CD4-positive, alpha-beta T cell treated with Interleukin-17A for 4 hours (primary cell): ENCODE data around the gene PRKCD.

Experiments
- DNase-seq: peaks from one replicate; pipeline ENCODE4 v3.0.0-alpha.2; 2020; ENCODE audit warnings: mixed read lengths

PRKCD gene

DNA sequence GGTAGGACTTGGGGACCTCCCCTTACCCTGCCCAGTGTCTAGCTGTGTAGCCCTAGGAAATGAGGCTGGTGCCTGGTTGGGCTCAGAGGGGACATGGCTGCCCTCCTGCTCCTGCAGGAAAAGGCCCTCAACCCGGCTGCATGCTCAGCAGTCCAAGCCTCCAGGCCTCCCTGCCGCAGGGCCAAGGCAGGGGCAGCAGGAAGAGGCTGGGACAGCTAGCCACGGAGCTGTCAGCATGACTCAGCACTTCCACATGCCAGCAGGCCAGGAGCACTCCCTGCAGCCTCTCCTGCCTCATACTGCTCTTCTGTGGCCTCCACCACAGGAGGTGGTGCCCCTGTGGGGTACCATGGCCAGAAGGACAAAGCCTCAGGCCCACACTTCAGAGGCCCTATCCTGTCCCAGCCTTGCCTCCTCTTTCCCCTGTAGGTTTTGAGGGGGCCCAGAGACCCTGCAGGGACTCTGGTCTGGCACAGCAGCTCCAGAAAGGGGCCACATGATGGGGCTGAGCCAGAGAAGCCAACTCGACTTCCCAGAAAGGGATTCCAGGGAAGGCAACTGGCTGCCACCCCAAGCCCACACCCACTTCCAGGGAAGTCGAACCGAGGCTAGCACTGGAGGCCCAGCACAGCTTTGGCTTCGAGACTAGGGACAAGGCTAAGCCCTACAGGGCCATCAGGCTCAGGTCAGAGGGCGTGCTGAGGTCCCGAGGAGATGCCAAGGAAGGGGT, 75.3 kb downstream of the PRKCD start:
- DNase-seq: no peak

DNA sequence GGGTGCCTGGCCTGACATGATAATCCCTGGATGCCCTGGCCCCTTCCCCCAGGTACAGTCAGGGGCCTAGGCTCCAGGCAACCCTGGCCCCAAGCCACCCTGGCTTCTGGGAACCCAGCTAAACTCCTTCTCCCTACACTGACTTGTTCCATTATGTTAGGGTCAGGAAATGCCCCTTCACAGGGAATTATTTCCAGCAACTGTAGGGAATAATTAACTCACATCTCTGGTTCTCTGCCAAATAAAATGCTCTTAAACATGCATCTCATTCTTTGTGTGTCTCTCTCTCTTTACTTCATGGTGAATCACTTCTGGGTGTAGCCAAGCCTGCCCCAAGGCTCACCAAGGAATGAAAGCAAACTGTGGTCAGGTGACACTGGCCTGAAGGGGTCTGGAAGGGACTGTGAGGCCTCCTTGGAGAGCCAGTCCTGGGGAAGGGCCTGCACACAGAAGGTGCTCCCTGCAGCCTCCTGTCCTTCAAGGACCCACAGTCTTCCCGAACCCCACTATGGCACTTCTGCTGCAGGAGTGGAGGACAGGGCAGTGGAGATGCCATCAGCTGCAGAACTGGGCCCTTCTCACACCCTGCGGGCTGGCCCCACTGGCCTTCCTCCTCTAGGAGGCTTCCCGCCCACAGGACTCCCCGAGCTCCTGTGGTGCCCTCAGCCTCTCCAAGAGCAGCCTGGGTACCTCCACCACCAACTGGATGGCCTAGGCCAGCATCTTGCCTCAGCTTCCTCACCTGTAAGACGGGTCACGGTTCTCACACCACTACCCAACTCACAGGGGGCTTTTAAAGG, 77.2 kb downstream of the PRKCD start:
- DNase-seq: no peak

DNA sequence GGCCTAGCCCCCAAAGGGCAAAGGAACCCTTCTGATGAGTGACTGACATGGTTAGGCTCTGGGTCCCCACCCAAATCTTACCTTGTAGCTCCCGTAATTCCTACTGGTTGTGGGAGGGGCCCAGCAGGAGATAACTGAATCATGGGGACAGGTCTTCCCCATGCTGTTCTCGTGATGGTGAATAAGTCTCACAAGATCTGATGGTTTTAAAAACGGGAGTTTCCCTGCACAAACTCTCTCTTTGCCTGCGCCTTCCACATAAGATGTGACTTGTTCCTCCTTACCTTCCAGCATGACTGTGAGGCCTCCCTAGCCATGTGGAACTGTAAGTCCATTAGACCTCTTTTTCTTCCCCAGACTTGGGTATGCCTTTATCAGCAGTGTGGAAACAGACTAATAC, 77.9 kb downstream of the PRKCD start:
- no peak for DNase-seq

DNA sequence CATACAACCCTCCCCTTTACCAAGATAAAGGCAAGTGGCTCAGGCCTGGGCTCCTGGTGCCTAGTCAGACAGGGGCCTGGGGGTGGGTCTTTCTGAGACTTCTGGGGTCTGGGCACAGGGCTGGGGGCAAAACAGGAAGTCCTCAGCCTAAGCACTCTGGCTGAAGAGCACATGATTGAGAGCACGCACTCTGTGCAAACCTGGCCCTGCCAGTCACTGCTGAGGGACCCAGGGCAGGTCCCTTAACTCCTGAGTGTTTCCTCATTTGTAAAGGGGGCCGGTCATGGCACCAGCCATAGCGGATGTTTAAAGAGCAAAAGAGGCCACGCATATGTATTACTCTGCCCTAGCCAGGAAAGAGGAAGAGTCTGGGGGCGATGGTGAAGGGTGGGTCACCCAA, 78.8 kb downstream of the PRKCD start:
- no peak for DNase-seq

DNA sequence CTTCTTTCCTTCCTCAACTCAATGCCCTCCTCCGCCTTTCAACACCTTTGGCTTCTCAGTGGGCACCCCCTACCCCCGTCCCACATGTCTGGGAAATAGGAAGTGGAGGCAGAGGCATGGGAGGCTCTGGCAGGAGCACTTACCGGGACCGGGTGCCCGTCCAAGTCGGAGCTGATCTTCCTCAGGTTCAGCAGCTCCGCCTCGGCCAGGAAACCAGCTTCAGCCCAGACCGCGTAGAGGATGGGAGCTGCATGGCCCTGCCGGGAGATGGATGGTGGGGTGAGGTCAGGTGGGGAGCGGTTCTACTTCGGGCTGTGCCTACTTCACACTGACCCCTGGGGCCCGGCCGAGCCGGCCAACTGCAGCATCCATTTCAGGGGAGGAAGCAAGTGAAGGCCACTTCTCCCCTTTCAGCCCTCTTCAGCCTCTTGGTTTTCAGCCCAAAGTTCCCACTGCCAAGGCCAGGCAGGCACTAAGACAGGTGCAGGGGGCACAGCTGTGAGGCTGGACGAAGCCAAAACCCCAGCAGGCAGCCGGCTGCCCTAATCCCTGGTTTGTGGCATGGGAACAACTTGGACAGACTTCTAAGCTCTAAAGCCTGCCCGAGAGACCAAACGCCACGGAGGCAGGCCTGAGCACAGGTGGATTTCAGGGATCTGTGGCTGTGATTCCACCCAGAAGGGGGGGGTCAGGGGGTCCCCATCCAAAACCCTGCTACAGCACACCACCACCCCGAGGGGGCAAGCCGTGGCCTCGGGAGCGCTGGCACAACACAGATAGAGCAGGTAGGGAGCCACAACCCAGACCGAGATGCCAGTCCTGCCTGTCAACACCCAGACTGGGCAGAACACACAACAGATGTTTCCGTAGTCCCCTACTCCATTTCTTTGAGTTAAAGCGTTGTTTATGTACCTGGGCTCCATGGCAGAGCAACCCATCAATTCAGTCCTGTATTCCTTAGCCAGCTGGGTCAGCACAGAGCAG, 80.3 kb downstream of the PRKCD start:
- no peak for DNase-seq

DNA sequence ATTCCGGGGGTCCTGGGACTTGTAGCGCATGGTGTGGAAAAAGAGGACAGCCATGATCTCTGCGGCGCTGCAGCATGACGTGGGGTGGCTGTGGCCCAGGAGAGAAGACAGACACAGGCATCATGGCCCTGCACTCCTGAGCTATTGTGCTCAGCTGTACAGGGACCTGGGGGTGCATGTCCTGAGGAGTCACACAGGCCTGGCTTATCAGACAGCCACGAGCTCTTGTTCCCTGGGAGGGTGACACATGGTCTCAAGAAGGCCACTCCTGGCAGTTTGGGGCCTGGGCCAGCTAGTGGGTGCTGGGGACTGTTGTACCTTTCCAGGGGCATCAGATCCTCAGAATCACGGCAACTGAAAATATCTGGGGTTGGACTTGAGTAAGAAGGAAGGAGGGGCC, 81.1 kb downstream of the PRKCD start:
- no peak for DNase-seq
